Measurements from ENCODE around the gene FOCAD. TPM values are rescaled to one million over a fixed set of nuclear protein-coding genes. Genes with fewer than 3 reads are reported as not detected.

FOCAD gene
- total and polyA plus RNA-seq, 10 of the 15 experiments (the other 5 are each of a cell fraction or from before 2014, with no cell fraction given), result 13.7 to 93.0 (median 41.8) TPM

GRCh38 chr9:20775683-20776082, 91.6 kb downstream of the FOCAD start:
- H4K20me1 ChIP-seq (ENCODE audit: control insufficient read depth, insufficient read depth), result no peaks in the 10 kb centered on the region
- no peak overlapping the region for H3K4me2 ChIP-seq (ENCODE audit: control insufficient read depth, insufficient read depth)
- no peaks in the 10 kb centered on the region for H3K9me3 ChIP-seq (replicated peaks; ENCODE audit: control insufficient read depth, insufficient read depth, low read length)
- H3K4me1 ChIP-seq (ENCODE audit: control insufficient read depth, insufficient read depth, low read length), result no peaks in the 10 kb centered on the region
- in situ Hi-C loops (cut with MboI), result no loop called here
- no peak overlapping the region for H3K9ac ChIP-seq (ENCODE audit: control insufficient read depth, insufficient read depth, low read length)
- FAIRE-seq (no peak), ATAC-seq (no peak), DNase-seq (ENCODE audit: low read depth, low spot score) (no peak)
- no peaks in the 10 kb centered on the region for H3K27me3 ChIP-seq (replicated peaks in 1 of 2; ENCODE audit: control insufficient read depth in 2 of 2, insufficient read depth in 2 of 2, low read length in 1 of 2)
- SMC1A ChIA-PET (ENCODE audit: uncharacterized antibody, unreplicated experiment), result interaction anchor here (1.0 kb wide), 1 partner anchor 32 kb away, joined by 3 read pairs; no protein-coding TSS in a partner anchor
- TF ChIP-seq NFIC (IDR thresholded peaks at IDR 0.05; ENCODE audit: low read depth, low read length) (no peak), POLR2A (IDR thresholded peaks at IDR 0.05; ENCODE audit: low read depth, low read length) (no peak), ASH2L (IDR thresholded peaks at IDR 0.05; ENCODE audit: borderline replicate concordance, low read depth) (no peak), SREBF2 (IDR thresholded peaks at IDR 0.05; ENCODE audit: low read length) (no peak), MEF2A (IDR thresholded peaks at IDR 0.05; ENCODE audit: insufficient read depth, low read depth, low read length) (no peak)
- BruUV-seq (replicated peaks), result no TSS peak
- no peak overlapping the region for H2AFZ ChIP-seq (ENCODE audit: control insufficient read depth, low read depth, low read length)
- no peak overlapping the region for H3K4me3 ChIP-seq
- CTCF ChIA-PET, result interaction anchor here (1.6 kb wide), 1 partner anchor 151 kb away, joined by 3 read pairs; no protein-coding TSS in a partner anchor
- 97% methylated on average over 2 of the region's 2 CpGs for WGBS (ENCODE audit: insufficient coverage, insufficient replicate concordance, low lambda C conversion rate, missing lambda C conversion rate)
- POLR2A ChIA-PET, result interaction anchor here (1.0 kb wide), 1 partner anchor 146 kb away, joined by 3 read pairs; no protein-coding TSS in a partner anchor
- no peak overlapping the region for H3K27ac ChIP-seq (ENCODE audit: control insufficient read depth, insufficient read depth)
- intact Hi-C loops (cut with micrococcal nuclease; ENCODE audit: unreplicated experiment), result no loop called here
- H3K79me2 ChIP-seq (ENCODE audit: control insufficient read depth, insufficient read depth, low read length), result no peaks in the 10 kb centered on the region
- peaks cover 1 to 5% of the 10 kb centered on the region in 2 experiments; a peak in 3 of 4 replicates for H3K36me3 ChIP-seq (ENCODE audit: control insufficient read depth in 2 of 2, insufficient read depth in 2 of 2, low read length in 1 of 2)
- RAD21 ChIA-PET (ENCODE audit: unreplicated experiment), result no interaction called here

GRCh38 chr9:20781092-20781491, 97.0 kb downstream of the FOCAD start:
- Histone ChIP-seq H4K20me1 (ENCODE audit: control insufficient read depth, insufficient read depth) (no peaks in the 10 kb centered on the region), H3K27ac (ENCODE audit: control insufficient read depth, insufficient read depth) (no peak overlapping the region), H3K79me2 (ENCODE audit: control insufficient read depth, insufficient read depth, low read length) (no peaks in the 10 kb centered on the region), H3K4me1 (ENCODE audit: control insufficient read depth, insufficient read depth, low read length) (no peaks in the 10 kb centered on the region), H2AFZ (ENCODE audit: control insufficient read depth, low read depth, low read length) (no peak overlapping the region), H3K27me3 (replicated peaks in 1 of 2; ENCODE audit: control insufficient read depth in 2 of 2, insufficient read depth in 2 of 2, low read length in 1 of 2) (no peaks in the 10 kb centered on the region), H3K4me2 (ENCODE audit: control insufficient read depth, insufficient read depth) (no peak overlapping the region), H3K36me3 (ENCODE audit: control insufficient read depth in 2 of 2, insufficient read depth in 2 of 2, low read length in 1 of 2) (peaks cover 4 to 9% of the 10 kb centered on the region in 2 experiments; a peak in 3 of 4 replicates), H3K9ac (ENCODE audit: control insufficient read depth, insufficient read depth, low read length) (no peak overlapping the region), H3K9me3 (replicated peaks; ENCODE audit: control insufficient read depth, insufficient read depth, low read length) (no peaks in the 10 kb centered on the region), H3K4me3 (no peak overlapping the region)
- RAD21 ChIA-PET (ENCODE audit: unreplicated experiment), result no interaction called here
- FAIRE-seq, result no peak
- no peak for DNase-seq (ENCODE audit: low read depth, low spot score)
- intact Hi-C loops (cut with micrococcal nuclease; ENCODE audit: unreplicated experiment) (loop anchor here (5.0 kb wide), 1 partner anchor 159 kb away; the partner anchor contains the start of gene MLLT3), in situ Hi-C loops (cut with MboI) (no loop called here)
- POLR2A ChIA-PET, result no interaction called here
- SMC1A ChIA-PET (ENCODE audit: uncharacterized antibody, unreplicated experiment), result interaction anchor here (0.8 kb wide), 1 partner anchor 55 kb away, joined by 3 read pairs; no protein-coding TSS in a partner anchor
- BruUV-seq (replicated peaks), result no TSS peak
- ATAC-seq, result no peak
- CTCF ChIA-PET, result interaction anchor here (2.0 kb wide), 1 partner anchor 103 kb away, joined by 5 read pairs; no protein-coding TSS in a partner anchor
- TF ChIP-seq STAT3 (IDR thresholded peaks at IDR 0.05; ENCODE audit: low read depth, low read length) (no peak), CHD2 (IDR thresholded peaks at IDR 0.05; ENCODE audit: borderline replicate concordance, low read depth, low read length) (no peak), POLR2A (IDR thresholded peaks at IDR 0.05; ENCODE audit: low read depth, low read length) (no peak), ZBTB4 (CRISPR knock-in tag; IDR thresholded peaks at IDR 0.05) (no peak), HSF1 (IDR thresholded peaks at IDR 0.05; ENCODE audit: low read depth, low read length) (no peak), E2F8 (IDR thresholded peaks at IDR 0.05; ENCODE audit: low read depth, partially characterized antibody) (no peak), NFIC (IDR thresholded peaks at IDR 0.05; ENCODE audit: low read depth, low read length) (no peak)
